ENCODE data around the gene NRF1.

The NRF1 gene

DNA sequence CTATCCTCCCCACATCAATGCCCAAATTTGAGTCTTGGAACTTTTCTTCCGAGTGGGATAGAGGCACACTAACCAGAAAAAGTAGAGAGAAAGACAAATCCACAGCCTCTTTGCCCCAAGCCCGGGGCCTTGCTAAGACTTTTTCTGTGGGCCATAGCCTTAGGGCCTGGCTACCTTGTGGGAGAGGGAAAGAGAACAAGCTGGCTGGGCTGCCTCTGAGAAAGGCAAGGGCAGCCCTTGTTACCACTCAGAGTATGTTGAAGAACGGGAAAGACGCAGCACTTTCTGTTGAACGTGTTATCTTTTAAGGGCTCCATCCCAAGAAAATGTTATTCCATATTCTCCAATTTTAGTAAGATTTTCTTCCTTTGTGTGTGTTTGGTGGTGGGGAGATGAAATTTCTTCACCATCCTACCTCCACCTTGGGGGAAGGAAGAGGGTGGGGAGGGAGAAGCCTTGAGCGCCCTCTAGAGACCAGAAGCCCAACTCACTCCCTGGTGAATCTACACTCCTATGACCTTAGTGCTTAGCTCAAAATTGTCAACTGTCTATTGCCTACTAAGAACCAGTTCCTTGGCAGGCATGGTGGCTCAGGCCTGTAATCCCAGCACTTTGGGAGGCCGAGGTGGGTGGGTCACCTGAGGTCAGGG is 3.9 kb upstream of the NRF1 start:
- TF ChIP-seq REST (IDR thresholded peaks at IDR 0.05; ENCODE audit: insufficient read depth in 1 of 2, low read depth in 2 of 2, low read length in 2 of 2) (no peak), FOXP2 (optimal IDR thresholded peaks at IDR 0.05; ENCODE audit: borderline replicate concordance, extremely low read depth, extremely low read length, insufficient read depth) (no peak), TAF1 (IDR thresholded peaks at IDR 0.05; ENCODE audit: borderline replicate concordance, insufficient read depth, low read length) (no peak), POLR2AphosphoS5 (IDR thresholded peaks at IDR 0.05; ENCODE audit: low read depth, low read length) (no peak), SIN3A (IDR thresholded peaks at IDR 0.05; ENCODE audit: borderline replicate concordance, insufficient read depth, low read length) (no peak)

DNA sequence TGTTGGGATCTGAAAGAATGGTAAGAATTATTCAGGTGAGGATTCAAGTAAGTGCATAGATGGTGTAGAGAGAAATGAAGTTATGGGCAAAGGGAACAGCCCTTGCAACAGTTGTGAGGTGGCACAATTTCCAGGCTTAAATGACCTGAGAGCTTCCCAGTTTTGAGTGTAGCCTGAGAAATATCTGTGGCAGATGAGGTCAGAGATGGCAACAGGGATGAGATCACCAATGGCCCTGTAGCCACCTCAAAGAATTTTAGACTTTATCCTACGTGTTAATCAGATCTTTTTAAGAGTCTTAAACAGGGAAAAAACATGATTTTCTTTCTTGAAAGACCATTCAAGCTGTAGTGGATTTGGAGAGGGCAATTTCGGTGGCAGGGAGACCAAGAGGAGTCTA is 1.9 kb upstream of the NRF1 start:
- TF ChIP-seq TAF1 (IDR thresholded peaks at IDR 0.05; ENCODE audit: borderline replicate concordance, insufficient read depth, low read length), result no peak

- TF ChIP-seq TAF1 (IDR thresholded peaks at IDR 0.05; ENCODE audit: borderline replicate concordance, insufficient read depth, low read length) (no peak), SIN3A (IDR thresholded peaks at IDR 0.05; ENCODE audit: borderline replicate concordance, insufficient read depth, low read length) (no peak), POLR2AphosphoS5 (IDR thresholded peaks at IDR 0.05; ENCODE audit: low read depth, low read length) (no peak), FOXP2 (optimal IDR thresholded peaks at IDR 0.05; ENCODE audit: borderline replicate concordance, extremely low read depth, extremely low read length, insufficient read depth) (no peak), REST (IDR thresholded peaks at IDR 0.05; ENCODE audit: insufficient read depth in 1 of 2, low read depth in 2 of 2, low read length in 2 of 2) (no peak)
Observed at GRCh38 chr7:129610709-129611245, 743 bp upstream of the NRF1 start.

DNA sequence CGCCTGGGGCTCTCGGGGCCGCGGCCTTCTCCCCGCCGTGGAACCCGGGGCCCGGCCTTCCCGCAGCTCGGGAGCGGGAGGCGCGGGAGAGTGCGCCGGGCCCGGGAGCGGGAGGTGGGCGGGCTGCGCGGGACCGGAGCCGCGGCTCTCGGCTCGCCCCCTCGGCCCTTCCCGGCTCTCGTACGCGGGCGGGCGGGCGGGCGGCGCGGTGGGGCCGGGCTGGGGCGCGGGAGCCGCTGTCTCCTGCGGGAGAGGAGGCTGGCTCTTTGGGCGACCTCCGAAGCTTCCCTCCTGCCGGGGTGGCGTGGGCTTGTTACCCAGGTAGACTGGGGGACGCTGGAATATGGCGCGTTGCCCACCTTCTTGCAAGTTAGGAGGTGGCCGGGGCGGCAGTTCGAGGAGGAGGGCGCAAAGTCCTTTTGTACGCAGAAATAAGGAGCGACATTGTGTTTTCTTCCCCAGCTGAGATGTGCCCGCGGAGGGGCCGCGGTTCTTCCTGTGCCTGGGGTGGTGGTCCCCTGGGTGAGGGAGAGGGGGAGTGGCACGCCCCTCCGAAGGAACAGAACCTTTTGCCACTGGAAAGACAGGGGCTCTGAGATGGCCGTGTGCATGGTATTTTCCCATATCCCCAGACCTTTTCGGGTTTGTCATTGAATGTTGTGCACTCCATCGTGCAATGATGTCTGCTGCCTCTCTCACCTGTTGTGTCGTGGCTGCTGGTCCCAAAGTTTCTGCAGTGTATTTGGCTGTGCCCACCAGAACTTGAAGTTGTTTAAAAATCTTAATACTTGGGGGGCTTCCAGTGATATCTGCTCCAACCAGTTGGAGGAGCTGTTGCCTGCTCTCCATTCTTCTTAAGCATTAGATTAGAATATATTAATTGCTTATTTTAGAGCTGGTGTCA is 844 bp downstream of the NRF1 start:
- TF ChIP-seq POLR2AphosphoS5 (IDR thresholded peaks at IDR 0.05; ENCODE audit: low read depth, low read length), result no peak
- TF ChIP-seq REST (IDR thresholded peaks at IDR 0.05; ENCODE audit: insufficient read depth in 1 of 2, low read depth in 2 of 2, low read length in 2 of 2), result no peak
- TF ChIP-seq SIN3A (IDR thresholded peaks at IDR 0.05; ENCODE audit: borderline replicate concordance, insufficient read depth, low read length), result no peak
- no peak for TF ChIP-seq FOXP2 (optimal IDR thresholded peaks at IDR 0.05; ENCODE audit: borderline replicate concordance, extremely low read depth, extremely low read length, insufficient read depth)
- no peak for TF ChIP-seq TAF1 (IDR thresholded peaks at IDR 0.05; ENCODE audit: borderline replicate concordance, insufficient read depth, low read length)

GRCh38 chr7:129613016-129613337 is 1.5 kb downstream of the NRF1 start:
- TF ChIP-seq REST (IDR thresholded peaks at IDR 0.05; ENCODE audit: insufficient read depth in 1 of 2, low read depth in 2 of 2, low read length in 2 of 2), result no peak
- TF ChIP-seq POLR2AphosphoS5 (IDR thresholded peaks at IDR 0.05; ENCODE audit: low read depth, low read length), result no peak
- TF ChIP-seq SIN3A (IDR thresholded peaks at IDR 0.05; ENCODE audit: borderline replicate concordance, insufficient read depth, low read length), result no peak
- TF ChIP-seq FOXP2 (optimal IDR thresholded peaks at IDR 0.05; ENCODE audit: borderline replicate concordance, extremely low read depth, extremely low read length, insufficient read depth), result no peak
- no peak for TF ChIP-seq TAF1 (IDR thresholded peaks at IDR 0.05; ENCODE audit: borderline replicate concordance, insufficient read depth, low read length)
